AG04449 (cell line): ENCODE data around the gene CPLANE2.

ENCODE experiments used
- CTCF ChIA-PET: fragments of 350-600 bp; formaldehyde crosslinking; extraction: SDS; loops from one replicate; lab custom pipeline; 2021; ENCODE audit warnings: antibody characterized with exemption; lab: Yijun Ruan, JAX
- POLR2A ChIA-PET: fragments of 400-600, 350-600 bp; formaldehyde crosslinking; extraction: SDS; loops from one replicate; lab custom pipeline; 2020; ENCODE audit warnings: antibody characterized with exemption, inconsistent platforms; lab: Yijun Ruan, JAX
- DNase-seq: peaks from one replicate; pipeline ENCODE4 v3.0.0-alpha.2; 2010; ENCODE audit warnings: low read depth, low spot score
- H3K4me3 ChIP-seq: 2 replicates; pipeline ENCODE4 v1.5.1; 2011; ENCODE audit warnings: low read depth, mild to moderate bottlenecking, control low read depth, low read length
- CTCF ChIP-seq: IDR thresholded peaks from one replicate; pipeline ENCODE4 v1.5.1; 2011; ENCODE audit warnings: mild to moderate bottlenecking, moderate library complexity, low read length, control low read depth, inconsistent platforms; ENCODE audit not compliant: insufficient read depth; ENCODE audit errors: missing control alignments

Gene CPLANE2

GRCh38 chr1:16209132-16209846 is 27.7 kb downstream of the CPLANE2 start:
- CTCF ChIA-PET: interaction anchor here (1.0 to 3.3 kb wide), 3 partner anchors 35 to 136 kb away, joined by 3 to 16 read pairs (median 4); partner anchors contain the start of gene FAM131C
- POLR2A ChIA-PET: no interaction called here
- H3K4me3 ChIP-seq: no peak overlapping the region

GRCh38 chr1:16208270-16208987 is 28.6 kb downstream of the CPLANE2 start:
- no peak for TF ChIP-seq CTCF
- H3K4me3 ChIP-seq: no peak overlapping the region
- CTCF ChIA-PET: interaction anchor here (1.2 kb wide), 1 partner anchor 135 kb away, joined by 4 read pairs; the partner anchor contains the start of gene FAM131C
- DNase-seq: no peak
- POLR2A ChIA-PET: interaction anchor here (0.6 kb wide), 1 partner anchor 55 kb away, joined by 3 read pairs; no protein-coding TSS in a partner anchor

More at GRCh38 chr1:16209132-16209846, 27.7 kb downstream of the CPLANE2 start:
- DNase-seq: no peak
- TF ChIP-seq CTCF: no peak

- POLR2A ChIA-PET: interaction anchor here (0.6 to 1.1 kb wide), 4 partner anchors 9 to 54 kb away, joined by 3 to 8 read pairs (median 3); no protein-coding TSS in a partner anchor
- CTCF ChIA-PET: interaction anchor here (2.2 kb wide), 1 partner anchor 9 kb away, joined by 8 read pairs; no protein-coding TSS in a partner anchor
- DNase-seq: no peak
- H3K4me3 ChIP-seq: peak overlapping the region; percentile 53
- TF ChIP-seq CTCF: no peak
Observed at GRCh38 chr1:16207318-16208269, 29.4 kb downstream of the CPLANE2 start.

GRCh38 chr1:16206547-16207317 is 30.3 kb downstream of the CPLANE2 start:
- no peak for TF ChIP-seq CTCF
- POLR2A ChIA-PET: interaction anchor here (0.7 to 1.1 kb wide), 4 partner anchors 9 to 42 kb away, joined by 3 to 8 read pairs (median 3); no protein-coding TSS in a partner anchor
- CTCF ChIA-PET: interaction anchor here (1.1 to 2.2 kb wide), 3 partner anchors 10 to 158 kb away, joined by 3 to 8 read pairs (median 6); no protein-coding TSS in a partner anchor
- DNase-seq: peak; percentile 89
- peak overlapping the region; percentile 69 for H3K4me3 ChIP-seq

- H3K4me3 ChIP-seq: peak overlapping the region; percentile 69
- ChIA-PET CTCF (interaction anchor here (1.1 to 2.2 kb wide), 3 partner anchors 11 to 158 kb away, joined by 3 to 8 read pairs (median 6); no protein-coding TSS in a partner anchor), POLR2A (interaction anchor here (1.1 kb wide), 3 partner anchors 10 to 43 kb away, joined by 3 to 8 read pairs (median 3); no protein-coding TSS in a partner anchor)
- DNase-seq: no peak
- no peak for TF ChIP-seq CTCF
Observed at GRCh38 chr1:16205891-16206546, 31.0 kb downstream of the CPLANE2 start.
